ENCODE data around the gene DCAF10. TPM values are rescaled to one million over a fixed set of nuclear protein-coding genes. Genes with fewer than 3 reads are reported as not detected.
"Not testable (repeated sequence)": the region's sequence is repeated elsewhere in the genome, so short reads cannot be mapped to it uniquely, and the experiment has no call there.

Gene DCAF10
- total and polyA plus RNA-seq, 3 experiments from 2014 or later = 14.9 to 27.2 (median 15.1) TPM

DNA sequence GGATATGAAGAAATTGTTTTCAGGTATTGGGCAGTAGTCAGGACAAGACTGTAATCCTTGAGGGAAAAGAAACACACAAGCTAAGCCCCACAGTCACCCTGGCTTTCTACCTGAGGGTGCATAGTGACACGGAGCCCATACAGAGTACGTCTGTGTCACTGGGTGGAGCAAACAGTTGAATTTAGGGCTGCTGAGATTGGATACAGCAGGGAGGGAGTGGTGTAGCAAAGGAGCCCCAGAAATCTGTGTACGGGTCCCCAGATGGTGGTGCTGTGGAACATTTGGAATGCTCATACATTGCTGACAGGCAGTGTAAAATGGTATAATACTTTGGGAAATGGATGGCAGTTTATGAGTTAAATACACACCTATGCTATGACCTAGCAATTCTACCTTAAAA, 41.9 kb upstream of the DCAF10 start:
- peaks cover 10% of the 10 kb centered on the region for H3K4me1 ChIP-seq (ENCODE audit: insufficient read depth, low read length)
- Mint-ChIP-seq H3K27me3 (no peaks in the 10 kb centered on the region), H3K27ac (peak overlapping the region in 1 of 8 donors; percentile 46), H3K4me1 (peaks cover 24 to 42% (median 33%) of the 10 kb centered on the region in 3 donors), H3K4me3 (no peak overlapping the region), H3K36me3 (peaks cover 0 to 37% (median 4%) of the 10 kb centered on the region in 3 donors), H3K9me3 (no peaks in the 10 kb centered on the region)
- POLR2A ChIA-PET = no interaction called here
- no peaks in the 10 kb centered on the region for H3K9me3 ChIP-seq (ENCODE audit: low read length)
- H3K27me3 ChIP-seq (ENCODE audit: insufficient read depth, low read length, poor library complexity, severe bottlenecking) = no peaks in the 10 kb centered on the region
- DNase-seq = no peak
- CTCF ChIA-PET = interaction anchor here (1.4 kb wide), 1 partner anchor 13 kb away, joined by 3 read pairs; no protein-coding TSS in a partner anchor
- no peak overlapping the region for H3K27ac ChIP-seq (ENCODE audit: low read depth, low read length)
- no peak overlapping the region for H3K4me3 ChIP-seq (ENCODE audit: low read length)
- H3K36me3 ChIP-seq (ENCODE audit: insufficient read depth, low read length) = no peaks in the 10 kb centered on the region

DNA sequence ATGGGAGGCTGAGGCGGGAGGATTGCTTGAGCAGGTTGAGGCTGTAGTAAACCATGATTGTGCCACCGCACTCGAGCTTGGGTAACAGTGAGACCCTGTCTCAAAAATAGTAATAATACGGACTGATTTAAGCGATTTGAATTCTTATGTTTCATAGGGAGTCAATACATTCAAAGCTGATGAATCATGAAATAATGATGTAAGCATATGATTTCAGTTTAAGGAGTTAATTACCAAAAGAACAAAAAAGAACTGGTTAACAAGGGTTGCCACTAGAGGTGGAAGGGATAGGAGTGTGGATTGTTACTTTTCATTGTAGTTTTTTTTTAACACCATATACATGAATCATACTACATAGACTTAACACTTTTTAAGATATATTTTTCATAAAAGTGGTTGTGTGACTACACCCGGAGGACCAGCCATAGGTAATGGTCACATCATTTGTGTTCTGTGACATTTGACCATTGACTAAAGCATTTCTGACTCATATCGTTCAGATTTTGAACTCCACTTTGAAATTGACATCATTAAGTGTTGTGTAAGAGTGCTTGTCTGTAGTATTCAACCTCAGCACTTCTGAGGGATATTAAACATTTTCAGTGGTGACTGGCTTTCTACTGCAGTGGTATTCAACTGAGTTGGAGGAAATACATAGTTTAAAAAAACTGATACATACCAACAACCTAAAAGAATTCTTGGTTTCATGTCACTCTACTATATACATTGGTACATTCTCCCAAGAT, 40.0 kb upstream of the DCAF10 start:
- Mint-ChIP-seq H3K9me3 (no peaks in the 10 kb centered on the region), H3K27me3 (no peaks in the 10 kb centered on the region), H3K36me3 (peaks cover 4 to 47% (median 9%) of the 10 kb centered on the region in 3 donors), H3K4me3 (no peak overlapping the region), H3K27ac (peak overlapping the region in 1 of 8 donors; percentile 15), H3K4me1 (peaks cover 11 to 26% (median 20%) of the 10 kb centered on the region in 3 donors)
- H3K36me3 ChIP-seq (ENCODE audit: insufficient read depth, low read length) = no peaks in the 10 kb centered on the region
- no peak overlapping the region for H3K27ac ChIP-seq (ENCODE audit: low read depth, low read length)
- H3K27me3 ChIP-seq (ENCODE audit: insufficient read depth, low read length, poor library complexity, severe bottlenecking) = no peaks in the 10 kb centered on the region
- no peak overlapping the region for H3K4me3 ChIP-seq (ENCODE audit: low read length)
- ChIA-PET CTCF (interaction anchor here (1.4 kb wide), 1 partner anchor 13 kb away, joined by 5 read pairs; no protein-coding TSS in a partner anchor), POLR2A (no interaction called here)
- no peak for DNase-seq
- no peaks in the 10 kb centered on the region for H3K4me1 ChIP-seq (ENCODE audit: insufficient read depth, low read length)
- no peaks in the 10 kb centered on the region for H3K9me3 ChIP-seq (ENCODE audit: low read length)

GRCh38 chr9:37761511-37761910, 39.1 kb upstream of the DCAF10 start:
- no peak overlapping the region for H3K4me3 Mint-ChIP-seq
- ChIA-PET CTCF (no interaction called here), POLR2A (no interaction called here)
- no peak overlapping the region for H3K27ac ChIP-seq (ENCODE audit: low read depth, low read length)
- no peaks in the 10 kb centered on the region for H3K4me1 ChIP-seq (ENCODE audit: insufficient read depth, low read length)
- no peaks in the 10 kb centered on the region for H3K36me3 ChIP-seq (ENCODE audit: insufficient read depth, low read length)
- DNase-seq = no peak
- no peaks in the 10 kb centered on the region for H3K27me3 Mint-ChIP-seq
- H3K9me3 Mint-ChIP-seq = no peaks in the 10 kb centered on the region
- H3K27ac Mint-ChIP-seq = peak overlapping the region in 2 of 8 donors; percentile 9 to 65
- H3K36me3 Mint-ChIP-seq = peaks cover 4 to 50% (median 9%) of the 10 kb centered on the region in 3 donors
- peaks cover 6 to 20% (median 12%) of the 10 kb centered on the region in 3 donors for H3K4me1 Mint-ChIP-seq
- H3K27me3 ChIP-seq (ENCODE audit: insufficient read depth, low read length, poor library complexity, severe bottlenecking) = no peaks in the 10 kb centered on the region
- no peaks in the 10 kb centered on the region for H3K9me3 ChIP-seq (ENCODE audit: low read length)
- H3K4me3 ChIP-seq (ENCODE audit: low read length) = no peak overlapping the region

DNA sequence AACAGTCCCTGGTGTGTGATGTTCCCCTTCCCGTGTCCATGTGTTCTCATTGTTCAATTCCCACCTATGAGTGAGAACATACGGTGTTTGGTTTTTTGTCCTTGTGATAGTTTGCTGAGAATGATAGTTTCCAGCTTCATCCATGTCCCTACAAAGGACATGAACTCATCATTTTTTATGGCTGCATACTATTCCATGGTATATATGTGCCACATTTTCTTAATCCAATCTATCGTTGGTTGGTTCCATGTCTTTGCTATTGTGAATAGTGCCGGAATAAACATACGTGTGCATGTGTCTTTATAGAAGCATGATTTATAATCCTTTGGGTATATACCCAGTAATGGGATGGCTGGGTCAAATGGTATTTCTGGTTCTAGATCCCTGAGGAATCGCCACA, 35.3 kb upstream of the DCAF10 start:
- H3K4me3 ChIP-seq (ENCODE audit: low read length); H3K4me1 ChIP-seq (ENCODE audit: insufficient read depth, low read length); CTCF ChIA-PET; DNase-seq; POLR2A ChIA-PET; H3K27me3 Mint-ChIP-seq; H3K27me3 ChIP-seq (ENCODE audit: insufficient read depth, low read length, poor library complexity, severe bottlenecking); H3K4me3 Mint-ChIP-seq; H3K9me3 ChIP-seq (ENCODE audit: low read length); H3K9me3 Mint-ChIP-seq; H3K27ac Mint-ChIP-seq; H3K36me3 ChIP-seq (ENCODE audit: insufficient read depth, low read length); H3K27ac ChIP-seq (ENCODE audit: low read depth, low read length): not testable (repeated sequence)
- Mint-ChIP-seq H3K4me1 (peaks cover 4 to 18% (median 10%) of the 10 kb centered on the region in 3 donors), H3K36me3 (peaks cover 4 to 67% (median 10%) of the 10 kb centered on the region in 3 donors)

DNA sequence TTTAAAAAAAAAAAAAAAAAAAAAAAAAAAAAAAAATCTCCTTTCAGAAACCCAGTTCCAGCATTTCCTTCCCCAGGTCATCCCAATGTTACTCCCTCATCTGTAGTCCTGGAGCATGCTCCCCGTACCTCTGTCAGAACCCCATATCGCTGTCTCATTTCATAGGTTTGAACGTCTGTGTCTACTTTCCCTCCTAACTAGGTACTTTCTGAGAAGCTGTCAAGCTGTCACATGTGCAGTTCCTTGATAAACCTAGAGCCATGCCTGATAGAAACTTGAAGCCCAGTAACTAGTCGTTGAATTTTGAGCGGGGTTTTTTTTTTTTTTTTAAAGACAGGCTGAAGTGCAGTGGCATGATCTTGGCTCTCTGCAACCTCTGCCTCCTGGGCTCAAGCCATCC, 31.3 kb upstream of the DCAF10 start:
- H3K27ac Mint-ChIP-seq = peak overlapping the region in 3 of 8 donors; percentile 5 to 76 (median 39)
- ChIA-PET CTCF (interaction anchor here (0.7 kb wide), 1 partner anchor 15 kb away, joined by 4 read pairs; no protein-coding TSS in a partner anchor), POLR2A (interaction anchor here (1.0 kb wide), 1 partner anchor 16 kb away, joined by 3 read pairs; the partner anchor contains the start of gene EXOSC3)
- no peak overlapping the region for H3K4me3 Mint-ChIP-seq
- Histone ChIP-seq H3K4me1 (ENCODE audit: insufficient read depth, low read length) (no peaks in the 10 kb centered on the region), H3K36me3 (ENCODE audit: insufficient read depth, low read length) (no peaks in the 10 kb centered on the region), H3K4me3 (ENCODE audit: low read length) (no peak overlapping the region), H3K9me3 (ENCODE audit: low read length) (no peaks in the 10 kb centered on the region), H3K27me3 (ENCODE audit: insufficient read depth, low read length, poor library complexity, severe bottlenecking) (no peaks in the 10 kb centered on the region), H3K27ac (ENCODE audit: low read depth, low read length) (no peak overlapping the region)
- no peaks in the 10 kb centered on the region for H3K27me3 Mint-ChIP-seq
- peaks cover 4 to 66% (median 9%) of the 10 kb centered on the region in 3 donors for H3K36me3 Mint-ChIP-seq
- peaks cover 4 to 10% (median 5%) of the 10 kb centered on the region in 3 donors for H3K4me1 Mint-ChIP-seq
- no peak for DNase-seq
- H3K9me3 Mint-ChIP-seq = no peaks in the 10 kb centered on the region

DNA sequence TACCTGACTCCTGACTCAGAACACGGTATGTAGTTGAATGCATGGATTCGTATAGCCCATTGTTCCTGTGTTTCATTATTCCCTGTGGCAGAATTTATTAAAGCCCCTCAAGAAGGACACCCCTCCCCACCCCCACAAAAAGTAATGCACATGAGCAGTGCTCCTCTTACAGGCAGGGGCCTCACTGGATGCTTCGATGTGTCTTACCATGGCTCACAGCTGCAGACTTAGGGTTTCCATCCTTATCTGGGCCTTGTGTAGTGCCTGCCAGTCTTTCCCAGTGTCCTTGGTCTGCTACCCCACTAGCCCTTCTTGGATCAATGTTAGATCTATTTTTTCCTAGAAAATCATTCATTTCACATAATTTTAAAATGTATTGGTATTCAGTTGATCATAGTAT, 30.6 kb upstream of the DCAF10 start:
- Mint-ChIP-seq H3K27ac (peak overlapping the region in 5 of 8 donors; percentile 4 to 79 (median 32)), H3K4me3 (no peak overlapping the region), H3K9me3 (no peaks in the 10 kb centered on the region), H3K4me1 (peaks cover 4 to 10% (median 8%) of the 10 kb centered on the region in 3 donors), H3K36me3 (peaks cover 0 to 67% (median 7%) of the 10 kb centered on the region in 3 donors), H3K27me3 (no peaks in the 10 kb centered on the region)
- ChIA-PET POLR2A (interaction anchor here (1.0 kb wide), 1 partner anchor 15 kb away, joined by 3 read pairs; the partner anchor contains the start of gene EXOSC3), CTCF (no interaction called here)
- Histone ChIP-seq H3K27ac (ENCODE audit: low read depth, low read length) (no peak overlapping the region), H3K9me3 (ENCODE audit: low read length) (no peaks in the 10 kb centered on the region), H3K27me3 (ENCODE audit: insufficient read depth, low read length, poor library complexity, severe bottlenecking) (no peaks in the 10 kb centered on the region), H3K36me3 (ENCODE audit: insufficient read depth, low read length) (no peaks in the 10 kb centered on the region), H3K4me3 (ENCODE audit: low read length) (no peak overlapping the region), H3K4me1 (ENCODE audit: insufficient read depth, low read length) (no peaks in the 10 kb centered on the region)
- no peak for DNase-seq

DNA sequence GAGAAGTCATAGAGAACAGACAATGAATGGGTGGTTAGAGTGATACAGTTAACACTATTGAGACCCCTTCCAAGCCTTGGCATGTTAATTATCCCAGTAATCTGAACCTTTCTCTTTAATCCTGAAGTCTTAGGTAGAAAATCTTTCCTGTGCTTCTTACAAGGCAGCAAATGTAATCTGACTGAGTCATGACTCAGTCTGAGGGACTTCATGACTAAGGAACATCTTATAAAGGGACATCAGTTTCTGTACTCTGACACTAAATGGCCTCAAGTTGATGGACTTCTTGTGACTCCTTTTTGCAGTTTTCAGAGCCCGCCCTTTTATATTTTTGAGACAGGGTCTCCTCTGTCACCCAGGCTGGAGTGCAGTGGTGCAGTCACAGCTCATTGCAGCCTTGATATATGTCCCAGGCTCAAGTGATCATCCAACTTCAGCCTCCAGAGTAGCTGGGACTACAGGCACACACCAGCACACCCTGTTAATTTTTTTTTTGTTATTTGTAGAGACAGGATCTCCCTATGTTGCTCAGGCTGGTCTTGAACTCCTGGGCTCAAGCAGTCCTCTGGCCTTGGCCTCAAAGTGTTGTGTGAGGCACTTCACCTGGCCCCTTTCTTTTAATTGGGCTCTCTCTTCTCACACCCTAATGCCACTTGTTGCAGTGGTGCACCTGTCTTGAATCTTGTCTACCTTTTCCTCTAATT, 25.2 kb upstream of the DCAF10 start:
- Histone ChIP-seq H3K4me1 (ENCODE audit: insufficient read depth, low read length) (no peaks in the 10 kb centered on the region), H3K36me3 (ENCODE audit: insufficient read depth, low read length) (peaks cover 9% of the 10 kb centered on the region), H3K4me3 (ENCODE audit: low read length) (no peak overlapping the region), H3K9me3 (ENCODE audit: low read length) (no peaks in the 10 kb centered on the region), H3K27me3 (ENCODE audit: insufficient read depth, low read length, poor library complexity, severe bottlenecking) (no peaks in the 10 kb centered on the region), H3K27ac (ENCODE audit: low read depth, low read length) (no peak overlapping the region)
- no peak for DNase-seq
- Mint-ChIP-seq H3K9me3 (no peaks in the 10 kb centered on the region), H3K4me3 (no peak overlapping the region), H3K36me3 (peaks cover 0 to 78% (median 16%) of the 10 kb centered on the region in 3 donors), H3K4me1 (peaks cover under 1 to 5% (median 4%) of the 10 kb centered on the region in 3 donors), H3K27me3 (no peaks in the 10 kb centered on the region), H3K27ac (peak overlapping the region in 4 of 8 donors; percentile 12 to 74 (median 48))
- CTCF ChIA-PET = no interaction called here
- POLR2A ChIA-PET = interaction anchor here (0.8 kb wide), 1 partner anchor 9 kb away, joined by 4 read pairs; the partner anchor contains the start of gene EXOSC3

DNA sequence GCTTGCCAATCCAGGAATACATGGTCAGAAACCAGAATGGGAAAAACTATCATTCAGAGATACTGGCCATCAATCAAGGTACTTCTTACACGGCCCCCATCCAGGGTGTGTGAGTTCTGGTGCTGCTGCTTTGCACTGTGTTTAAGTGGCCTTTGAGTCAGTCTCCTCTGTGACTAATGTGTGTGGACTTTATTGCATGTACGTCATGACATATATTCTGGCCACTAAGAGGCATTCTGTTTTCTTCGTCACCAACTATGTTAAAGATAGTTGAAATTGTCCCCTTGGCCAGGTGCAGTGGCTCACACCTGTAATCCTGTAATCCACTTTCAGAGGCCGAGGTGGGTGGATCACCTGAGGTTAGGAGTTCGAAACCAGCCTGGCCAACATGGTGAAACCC, 24.3 kb upstream of the DCAF10 start:
- DNase-seq = no peak
- H3K4me3 Mint-ChIP-seq = no peak overlapping the region
- no peaks in the 10 kb centered on the region for H3K27me3 Mint-ChIP-seq
- peaks cover 0 to 80% (median 18%) of the 10 kb centered on the region in 3 donors for H3K36me3 Mint-ChIP-seq
- ChIA-PET POLR2A (interaction anchor here (0.8 kb wide), 1 partner anchor 8 kb away, joined by 4 read pairs; the partner anchor contains the start of gene EXOSC3), CTCF (no interaction called here)
- no peaks in the 10 kb centered on the region for H3K9me3 Mint-ChIP-seq
- H3K9me3 ChIP-seq (ENCODE audit: low read length) = no peaks in the 10 kb centered on the region
- H3K27me3 ChIP-seq (ENCODE audit: insufficient read depth, low read length, poor library complexity, severe bottlenecking) = no peaks in the 10 kb centered on the region
- no peaks in the 10 kb centered on the region for H3K4me1 ChIP-seq (ENCODE audit: insufficient read depth, low read length)
- peaks cover 18% of the 10 kb centered on the region for H3K36me3 ChIP-seq (ENCODE audit: insufficient read depth, low read length)
- peak overlapping the region in 1 of 8 donors; percentile 26 for H3K27ac Mint-ChIP-seq
- H3K4me3 ChIP-seq (ENCODE audit: low read length) = no peak overlapping the region
- no peak overlapping the region for H3K27ac ChIP-seq (ENCODE audit: low read depth, low read length)
- H3K4me1 Mint-ChIP-seq = peaks cover 4 to 9% (median 6%) of the 10 kb centered on the region in 3 donors

All from CD8-positive, alpha-beta memory T cell (primary cell).